Spleen (tissue), 11 donors: ENCODE results near the gene ARL4D. TPM values are rescaled to one million over a fixed set of nuclear protein-coding genes. Genes with fewer than 3 reads are reported as not detected.

Source experiments
- DNase-seq: peaks from one replicate; pipeline ENCODE4 v3.0.0-alpha.2; 2020
- H3K27ac ChIP-seq, 8 donors: fragments of 200-600 bp; sonication (generic) in 7 of 8; 1 replicate in 4 of 8; 2 replicates in 4 of 8; pipeline versions ENCODE4 v1.5.0 to v1.8.0; 2016 to 2021; ENCODE audit warnings: inconsistent platforms in 4 of 8, mild to moderate bottlenecking in 4 of 8, moderate library complexity in 1 of 8
- H3K27me3 ChIP-seq, 7 donors: fragments of 200-600 bp; sonication (generic) in 6 of 7; replicated peaks in 1 of 7; 1 replicate in 4 of 7; 2 replicates in 3 of 7; pipeline versions ENCODE4 v1.5.0 to v1.8.0; 2016 to 2021; ENCODE audit warnings: inconsistent platforms in 3 of 7, mild to moderate bottlenecking in 1 of 7
- H3K36me3 ChIP-seq, 6 donors: fragments of 200-600 bp; sonication (generic) in 5 of 6; 1 replicate in 4 of 6; 2 replicates in 2 of 6; pipeline versions ENCODE4 v1.5.0 to v1.8.0; 2016 to 2021; ENCODE audit warnings: inconsistent platforms in 2 of 6
- H3K4me1 ChIP-seq, 6 donors: fragments of 200-600 bp; sonication (generic) in 5 of 6; 1 replicate in 3 of 6; 2 replicates in 3 of 6; pipeline versions ENCODE4 v1.5.0 to v1.8.0; 2016 to 2021; ENCODE audit warnings: inconsistent platforms in 3 of 6
- H3K4me3 ChIP-seq, 8 donors: fragments of 200-600 bp; sonication (generic) in 7 of 8; 1 replicate in 4 of 8; 2 replicates in 4 of 8; pipeline versions ENCODE4 v1.5.0 to v1.8.0; 2016 to 2021; ENCODE audit warnings: inconsistent platforms in 4 of 8, mild to moderate bottlenecking in 4 of 8, moderate library complexity in 2 of 8
- H3K9me3 ChIP-seq, 8 donors: fragments of 200-600 bp; sonication (generic) in 7 of 8; 1 replicate in 4 of 8; 2 replicates in 4 of 8; pipeline versions ENCODE4 v1.5.0 to v1.8.0; 2016 to 2021; ENCODE audit warnings: inconsistent platforms in 4 of 8
- CTCF ChIP-seq, 11 experiments: fragments of 200-600 bp in 7 of 11; fragments of 450-650 bp in 4 of 11; sonication (generic) in 4 of 11; IDR thresholded peaks in 8 of 11; conservative IDR thresholded peaks in 3 of 11; 1 replicate in 7 of 11; 2 replicates in 4 of 11; pipeline versions ENCODE4 v1.4.0 to v1.8.0; 2016 to 2021; ENCODE audit warnings: antibody characterized with exemption in 11 of 11, inconsistent platforms in 4 of 11, mild to moderate bottlenecking in 1 of 11
- POLR2A ChIP-seq, 3 donors: fragments of 450-650 bp; IDR thresholded peaks; one replicate each; pipeline ENCODE4 v1.5.1; 2017; ENCODE audit warnings: antibody characterized with exemption in 3 of 3, mild to moderate bottlenecking in 1 of 3
- POLR2AphosphoS5 ChIP-seq, 3 donors: sonication (generic); formaldehyde crosslinking; IDR thresholded peaks; one replicate each; pipeline ENCODE4 v1.5.1; 2017; ENCODE audit warnings: antibody characterized with exemption in 3 of 3
- WGBS, 5 donors: extraction: QIAGEN DNeasy Blood & Tissue Kit in 3 of 5; methylation state at CpG; one replicate each; pipeline versions ENCODE4 v1.1.5 to v1.1.7; 2013 to 2018; 5-methylcytosine and 5-hydroxymethylcytosine counted together
- intact Hi-C: fragments of 100-400 bp; cut with DNase I; formaldehyde crosslinking; loops from one replicate; pipeline ENCODE4 v1.15.0; 2023; ENCODE audit warnings: low total_unique reads
- polyA plus RNA-seq, 3 donors: library from polyadenylated mRNA; stranded (reverse); fragments of 200-250 nt; gene quantifications; one replicate each; pipeline ENCODE4 v1.2.1, GENCODE V29; 2013
- total RNA-seq, 7 donors: library from RNA; depleted of rRNA in 3 of 7; stranded (reverse); fragments of >200 nt in 3 of 7; fragmentation: NEBNext Ultra II Directional in 4 of 7; extraction: Animal tissue kit (Norgen Biotek cat#: 25700) in 4 of 7; gene quantifications; one replicate each; pipeline versions ENCODE4 v1.1.0 to v1.2.1, GENCODE V29; 2016 to 2021
- donor health status: healthy with polysubstance abuse.
- donor health status: DM: no; HTN: no; CAD: no; lungs with moderate emphysema.
- donor health status: DM: no; HTN: no; CAD: no.
- donor health status: Bipolar disorder and iron deficiency.
- donor health status: healthy.
- donor health status: DM: no; HTN: no; CAD: no.
- donor health status: DM: yes; HTN: yes; CAD: no.

The ARL4D gene
- total and polyA plus RNA-seq, 10 donors = 4.6 to 30.4 (median 13.5) TPM

- H3K27ac ChIP-seq = no peak overlapping the region
- TF ChIP-seq POLR2A (IDR thresholded peaks at IDR 0.05) (no peak), CTCF (IDR thresholded peaks at IDR 0.05 in 8 of 11, conservative IDR thresholded peaks at IDR 0.05 in 3 of 11) (no peak), POLR2AphosphoS5 (IDR thresholded peaks at IDR 0.05) (no peak)
- no peaks in the 10 kb centered on the region for H3K9me3 ChIP-seq
- no peak for DNase-seq
- WGBS, 5 donors = 75 to 88% (median 82%) methylated on average over 5 of the region's 5 CpGs
- peaks cover 0 to 39% (median 0%) of the 10 kb centered on the region in 7 donors for H3K27me3 ChIP-seq
- no peaks in the 10 kb centered on the region for H3K4me1 ChIP-seq
- no peak overlapping the region for H3K4me3 ChIP-seq
- intact Hi-C loops = no loop called here
- no peaks in the 10 kb centered on the region for H3K36me3 ChIP-seq
Observed at GRCh38 chr17:43438626-43439025, 39.8 kb downstream of the ARL4D start.

GRCh38 chr17:43439041-43439440 lies 40.2 kb downstream of the ARL4D start:
- intact Hi-C loops = no loop called here
- no peaks in the 10 kb centered on the region for H3K4me1 ChIP-seq
- H3K4me3 ChIP-seq = no peak overlapping the region
- peaks cover 0 to 35% (median 0%) of the 10 kb centered on the region in 7 donors for H3K27me3 ChIP-seq
- no peaks in the 10 kb centered on the region for H3K9me3 ChIP-seq
- H3K36me3 ChIP-seq = no peaks in the 10 kb centered on the region
- no peak overlapping the region for H3K27ac ChIP-seq
- WGBS, 5 donors = 59 to 77% (median 71%) methylated on average over 1 of the region's 1 CpG
- TF ChIP-seq CTCF (IDR thresholded peaks at IDR 0.05 in 8 of 11, conservative IDR thresholded peaks at IDR 0.05 in 3 of 11) (no peak), POLR2AphosphoS5 (IDR thresholded peaks at IDR 0.05) (no peak), POLR2A (IDR thresholded peaks at IDR 0.05) (no peak)
- DNase-seq = no peak

GRCh38 chr17:43442711-43443110 lies 43.9 kb downstream of the ARL4D start:
- H3K27ac ChIP-seq = no peak overlapping the region

GRCh38 chr17:43443381-43443780 lies 44.6 kb downstream of the ARL4D start:
- H3K4me1 ChIP-seq = no peaks in the 10 kb centered on the region
- WGBS, 5 donors = 78 to 87% (median 86%) methylated on average over 3 of the region's 3 CpGs
- intact Hi-C loops = no loop called here
- no peaks in the 10 kb centered on the region for H3K36me3 ChIP-seq
- peaks cover 0 to 21% (median 0%) of the 10 kb centered on the region in 7 donors for H3K27me3 ChIP-seq
- H3K4me3 ChIP-seq = no peak overlapping the region
- TF ChIP-seq POLR2AphosphoS5 (IDR thresholded peaks at IDR 0.05) (no peak), CTCF (IDR thresholded peaks at IDR 0.05 in 8 of 11, conservative IDR thresholded peaks at IDR 0.05 in 3 of 11) (no peak), POLR2A (IDR thresholded peaks at IDR 0.05) (no peak)
- no peaks in the 10 kb centered on the region for H3K9me3 ChIP-seq
- DNase-seq = no peak
- H3K27ac ChIP-seq = no peak overlapping the region

More at GRCh38 chr17:43442711-43443110, 43.9 kb downstream of the ARL4D start:
- TF ChIP-seq CTCF (IDR thresholded peaks at IDR 0.05 in 8 of 11, conservative IDR thresholded peaks at IDR 0.05 in 3 of 11) = no peak
- no peak for TF ChIP-seq POLR2AphosphoS5 (IDR thresholded peaks at IDR 0.05)
- TF ChIP-seq POLR2A (IDR thresholded peaks at IDR 0.05) = no peak
- Histone ChIP-seq H3K4me3 (no peak overlapping the region), H3K27me3 (peaks cover 0 to 21% (median 0%) of the 10 kb centered on the region in 7 donors), H3K4me1 (no peaks in the 10 kb centered on the region), H3K9me3 (no peaks in the 10 kb centered on the region), H3K36me3 (no peaks in the 10 kb centered on the region)
- DNase-seq = no peak
- intact Hi-C loops = no loop called here
- WGBS, 5 donors = 59 to 95% (median 91%) methylated on average over 2 of the region's 2 CpGs
